SU-DHL-6 (cell line): ENCODE results near the gene LRFN5.

Experiments used
- CTCF ChIP-seq: fragments of 200-600 bp; sonication (generic); IDR thresholded peaks from one replicate; pipeline ENCODE4 v1.5.1; 2017; ENCODE audit warnings: antibody characterized with exemption, mild to moderate bottlenecking, low read length, moderate library complexity; ENCODE audit not compliant: insufficient read depth, poor library complexity, severe bottlenecking
- EZH2phosphoT487 ChIP-seq: fragments of 200-600 bp; sonication (generic), shearing (Covaris generic); conservative IDR thresholded peaks from 2 replicates; pipeline ENCODE4 v1.6.1; 2018; ENCODE audit warnings: mild to moderate bottlenecking, antibody characterized with exemption, low read length, moderate library complexity, mixed read lengths

- no peak for TF ChIP-seq CTCF
- TF ChIP-seq EZH2phosphoT487: no peak
Measured at GRCh38 chr14:41629876-41630275, 23.2 kb downstream of the LRFN5 start.
